Naive B cell (primary cell): ENCODE results near the gene NPAS4. TPM values are rescaled to one million over a fixed set of nuclear protein-coding genes. Genes with fewer than 3 reads are reported as not detected.
A peak's percentile ranks its signal among the peaks of the same experiment; 100 is the strongest.
"Not testable (repeated sequence)": the region's sequence is repeated elsewhere in the genome, so short reads cannot be mapped to it uniquely, and the experiment has no call there.

Experiments
- ATAC-seq, 2 donors: fragments of 150-1000 bp; cut with Tn5 transposase; 2 replicates each; pipeline ENCODE4 v1.10.0; 2021; ENCODE audit warnings: low read depth in 2 of 2, mild to moderate bottlenecking in 2 of 2, moderate library complexity in 2 of 2
- DNase-seq: peaks from one replicate; pipeline ENCODE4 v3.0.0; 2022
- H3K27ac Mint-ChIP-seq, 6 donors: one replicate each; pipeline ENCODE4 v1.8.0; 2020 to 2022; ENCODE audit warnings: mild to moderate bottlenecking in 6 of 6, mixed read lengths in 6 of 6, moderate library complexity in 5 of 6, inconsistent platforms in 2 of 6
- H3K27me3 Mint-ChIP-seq, 3 donors: one replicate each; pipeline ENCODE4 v1.8.0; 2021 to 2022; ENCODE audit warnings: mixed read lengths in 3 of 3, mild to moderate bottlenecking in 1 of 3
- H3K36me3 Mint-ChIP-seq, 2 donors: one replicate each; pipeline ENCODE4 v1.8.0; 2020 to 2022; ENCODE audit warnings: mixed read lengths in 2 of 2, inconsistent platforms in 1 of 2, mild to moderate bottlenecking in 1 of 2
- H3K4me1 Mint-ChIP-seq, 3 donors: one replicate each; pipeline ENCODE4 v1.8.0; 2020 to 2022; ENCODE audit warnings: mixed read lengths in 3 of 3, inconsistent platforms in 1 of 3, mild to moderate bottlenecking in 1 of 3, moderate library complexity in 1 of 3
- H3K4me3 Mint-ChIP-seq, 8 donors: one replicate each; pipeline ENCODE4 v1.8.0; 2020 to 2022; ENCODE audit warnings: mild to moderate bottlenecking in 8 of 8, mixed read lengths in 8 of 8, moderate library complexity in 8 of 8, inconsistent platforms in 2 of 8
- H3K9me3 Mint-ChIP-seq, 7 donors: one replicate each; pipeline ENCODE4 v1.8.0; 2020 to 2022; ENCODE audit warnings: mixed read lengths in 7 of 7, mild to moderate bottlenecking in 5 of 7, inconsistent platforms in 2 of 7, moderate library complexity in 1 of 7
- polyA plus RNA-seq, 6 donors: library from polyadenylated mRNA; unstranded; fragments of 300-500 nt; fragmentation: Illumina TruSeq; gene quantifications; one replicate each; pipeline ENCODE4 v1.2.3, GENCODE V29; 2021; ENCODE audit warnings: low read depth in 6 of 6

Gene NPAS4
- polyA plus RNA-seq, 6 donors from 2014 or later, result not detected

- H3K4me1 Mint-ChIP-seq, result peaks cover 3 to 19% (median 5%) of the 10 kb centered on the region in 3 donors
- peak overlapping the region in 3 of 8 donors; percentile 37 to 41 (median 38) for H3K4me3 Mint-ChIP-seq
- DNase-seq (peak; percentile 80), ATAC-seq (peak; percentile 58 to 68)
- H3K27me3 Mint-ChIP-seq, result peaks cover 31 to 32% (median 31%) of the 10 kb centered on the region in 3 donors
- peak overlapping the region in 4 of 6 donors; percentile 16 to 80 (median 58) for H3K27ac Mint-ChIP-seq
- peaks cover 0 to 20% of the 10 kb centered on the region in 2 donors for H3K36me3 Mint-ChIP-seq
- peaks cover 0 to 10% (median 2%) of the 10 kb centered on the region in 7 donors for H3K9me3 Mint-ChIP-seq
Observed at GRCh38 chr11:66421492-66422205, 814 bp downstream of the NPAS4 start.

GRCh38 chr11:66426314-66426713 is 5.5 kb downstream of the NPAS4 start:
- Mint-ChIP-seq H3K4me3 (no peak overlapping the region), H3K27me3 (peaks cover 0 to 5% (median 0%) of the 10 kb centered on the region in 3 donors), H3K27ac (no peak overlapping the region), H3K36me3 (peaks cover 0 to 3% of the 10 kb centered on the region in 2 donors), H3K9me3 (peaks cover 0 to 2% (median 0%) of the 10 kb centered on the region in 7 donors), H3K4me1 (peaks cover 0 to 7% (median 4%) of the 10 kb centered on the region in 3 donors)
- DNase-seq, result no peak
- no peak for ATAC-seq

- peaks cover 0 to 4% (median 0%) of the 10 kb centered on the region in 3 donors for H3K4me1 Mint-ChIP-seq
- no peak overlapping the region for H3K27ac Mint-ChIP-seq
- H3K4me3 Mint-ChIP-seq, result no peak overlapping the region
- H3K27me3 Mint-ChIP-seq, result no peaks in the 10 kb centered on the region
- peaks cover 0 to 9% of the 10 kb centered on the region in 2 donors for H3K36me3 Mint-ChIP-seq
- no peak for ATAC-seq
- H3K9me3 Mint-ChIP-seq, result no peaks in the 10 kb centered on the region
- no peak for DNase-seq
Observed at GRCh38 chr11:66428933-66429332, 8.1 kb downstream of the NPAS4 start.

DNA sequence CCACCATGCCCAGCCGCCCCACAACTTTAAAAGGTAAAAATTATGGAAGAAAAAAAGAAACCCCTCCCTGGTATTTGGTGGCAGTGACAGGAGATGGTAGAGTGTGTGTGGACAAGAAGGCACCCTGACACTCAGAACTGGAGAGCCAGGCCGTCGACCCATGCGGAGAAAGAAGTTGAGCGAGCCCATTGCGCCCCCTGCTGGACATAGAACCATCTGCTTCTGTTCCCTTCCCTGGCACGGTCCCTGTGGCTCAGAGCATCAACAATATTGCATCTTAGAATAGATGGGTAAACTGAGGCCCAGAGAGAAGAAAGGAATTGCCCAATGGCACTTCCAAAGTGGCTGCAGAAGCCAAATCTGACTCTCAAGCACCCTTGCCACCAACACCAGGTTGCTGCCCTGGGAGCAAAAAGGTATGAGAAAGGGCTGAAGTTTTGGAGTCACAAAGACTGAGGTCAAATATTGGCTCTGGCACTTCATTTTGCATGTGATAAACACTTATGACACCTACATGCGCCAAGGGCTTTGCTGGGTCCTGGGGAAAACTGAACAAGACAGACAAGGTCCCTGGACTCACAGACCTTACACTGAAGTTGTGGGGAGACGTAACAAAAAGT is 9.3 kb downstream of the NPAS4 start:
- Mint-ChIP-seq H3K9me3 (no peaks in the 10 kb centered on the region), H3K36me3 (peaks cover 3 to 11% of the 10 kb centered on the region in 2 donors), H3K4me1 (peaks cover 0 to 4% (median 0%) of the 10 kb centered on the region in 3 donors), H3K27me3 (no peaks in the 10 kb centered on the region), H3K27ac (no peak overlapping the region), H3K4me3 (peak overlapping the region in 1 of 8 donors; percentile 15)
- DNase-seq (peak; percentile 39), ATAC-seq (peak; percentile 71 to 75)

- DNase-seq, H3K4me1 Mint-ChIP-seq, H3K4me3 Mint-ChIP-seq, ATAC-seq, H3K27ac Mint-ChIP-seq, H3K27me3 Mint-ChIP-seq, H3K9me3 Mint-ChIP-seq: not testable (repeated sequence)
- peaks cover 8 to 19% of the 10 kb centered on the region in 2 donors for H3K36me3 Mint-ChIP-seq
Observed at GRCh38 chr11:66431287-66431686, 10.5 kb downstream of the NPAS4 start.

DNA sequence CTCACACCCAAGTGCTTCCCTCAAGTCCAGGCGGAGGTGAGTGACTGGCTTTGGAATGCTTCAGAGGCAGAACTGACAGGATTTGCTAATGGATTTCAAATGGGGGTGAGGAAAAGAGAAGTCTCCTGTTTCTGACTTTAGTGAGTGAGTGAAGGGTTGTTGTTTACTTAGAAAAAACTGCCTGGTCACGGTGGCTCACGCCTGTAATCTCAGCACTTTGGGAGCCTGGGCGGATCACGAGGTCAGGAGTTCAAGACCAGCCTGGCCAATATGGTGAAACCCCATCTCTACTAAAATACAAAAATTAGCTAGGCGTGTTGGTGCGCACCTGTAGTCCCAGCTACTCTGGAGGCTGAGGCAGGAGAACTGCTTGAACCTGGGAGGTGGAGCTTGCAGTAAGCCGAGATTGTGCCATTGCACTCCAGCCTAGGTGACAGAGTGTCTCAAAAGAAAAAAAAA is 11.1 kb downstream of the NPAS4 start:
- not testable (repeated sequence) for ATAC-seq, H3K4me1 Mint-ChIP-seq, H3K27ac Mint-ChIP-seq, DNase-seq, H3K4me3 Mint-ChIP-seq, H3K27me3 Mint-ChIP-seq, H3K9me3 Mint-ChIP-seq
- H3K36me3 Mint-ChIP-seq, result peaks cover 14 to 21% of the 10 kb centered on the region in 2 donors

- DNase-seq, result no peak
- ATAC-seq, result no peak
- Mint-ChIP-seq H3K36me3 (peaks cover 14 to 21% of the 10 kb centered on the region in 2 donors), H3K9me3 (no peaks in the 10 kb centered on the region), H3K4me3 (no peak overlapping the region), H3K4me1 (peaks cover 0 to 8% (median under 1%) of the 10 kb centered on the region in 3 donors), H3K27me3 (no peaks in the 10 kb centered on the region), H3K27ac (no peak overlapping the region)
Observed at GRCh38 chr11:66432597-66432996, 11.8 kb downstream of the NPAS4 start.

- H3K4me3 Mint-ChIP-seq, result peak overlapping the region; percentile 76 to 98 (median 93)
- peaks cover 0 to 8% (median 5%) of the 10 kb centered on the region in 7 donors for H3K9me3 Mint-ChIP-seq
- ATAC-seq (no peak), DNase-seq (no peak)
- peaks cover 15 to 16% of the 10 kb centered on the region in 2 donors for H3K36me3 Mint-ChIP-seq
- peaks cover 14 to 17% (median 15%) of the 10 kb centered on the region in 3 donors for H3K4me1 Mint-ChIP-seq
- peak overlapping the region in 4 of 6 donors; percentile 92 to 99 (median 98) for H3K27ac Mint-ChIP-seq
- no peaks in the 10 kb centered on the region for H3K27me3 Mint-ChIP-seq
Observed at GRCh38 chr11:66437979-66438503, 17.2 kb downstream of the NPAS4 start.

DNA sequence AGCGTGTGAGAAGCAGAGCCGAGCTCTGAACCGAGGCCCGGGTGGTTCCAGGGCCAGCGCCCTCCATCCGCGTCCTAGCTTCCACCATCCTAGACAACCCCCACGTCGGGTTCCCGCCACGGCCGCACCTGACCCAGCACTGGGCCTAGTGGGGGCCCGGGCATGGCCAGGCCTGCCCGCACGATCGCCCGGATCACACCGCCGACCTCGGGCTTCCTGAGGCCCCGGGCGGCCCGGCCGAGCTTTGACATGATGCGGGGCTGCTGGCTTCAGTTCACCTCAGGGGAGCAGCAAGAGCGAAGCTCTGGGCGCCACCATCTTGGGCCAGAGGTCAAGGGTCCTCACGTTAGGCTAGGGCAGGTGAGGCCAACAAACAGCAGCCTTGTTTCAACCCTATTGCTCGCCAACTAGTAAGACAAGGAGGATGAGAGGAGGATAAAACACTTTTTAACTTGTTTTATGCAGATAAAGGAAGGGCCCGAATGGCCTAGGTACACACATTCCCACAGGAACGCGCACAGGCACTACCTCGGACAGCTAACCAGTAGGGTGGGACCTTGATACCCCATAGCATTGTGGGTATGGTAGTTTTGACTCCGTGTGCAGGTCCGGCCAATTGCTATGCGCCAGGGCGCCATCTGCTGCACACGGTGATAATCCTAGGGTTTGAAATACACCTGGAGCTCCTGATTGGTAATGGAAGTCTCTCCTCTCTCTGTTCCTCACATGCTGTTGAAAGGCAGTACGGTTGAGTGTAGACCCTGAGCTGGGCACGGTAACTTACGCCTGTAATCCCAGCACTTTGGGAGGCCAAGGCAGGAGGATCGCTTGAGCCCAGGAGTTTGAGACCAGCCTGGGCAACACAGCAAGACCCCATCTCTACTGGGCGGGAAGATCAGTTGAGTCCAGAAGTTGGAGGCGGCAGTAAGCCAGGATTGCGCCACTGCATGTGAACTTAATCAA is 17.9 kb downstream of the NPAS4 start, which contains the start of gene MRPL11:
Gene MRPL11 (minus strand): TSS at position 345 of the 963 bp plus-strand sequence. CDS start 94 bp downstream, at position 251.
- Mint-ChIP-seq H3K4me1 (peaks cover 14 to 17% (median 15%) of the 10 kb centered on the region in 3 donors), H3K27ac (peak within 1 kb of the TSS; percentile 92 to 99 (median 98)), H3K4me3 (peak within 1 kb of the TSS; percentile 76 to 98 (median 93)), H3K9me3 (peaks cover 6 to 15% (median 12%) of the 10 kb centered on the region in 7 donors), H3K36me3 (peaks cover 20 to 23% of the 10 kb centered on the region in 2 donors), H3K27me3 (no peaks in the 10 kb centered on the region)
- ATAC-seq (peak; percentile 91 to 93), DNase-seq (peak; percentile 89)

GRCh38 chr11:66440101-66440939 is 19.5 kb downstream of the NPAS4 start:
- peaks cover 14 to 21% of the 10 kb centered on the region in 2 donors for H3K36me3 Mint-ChIP-seq

GRCh38 chr11:66440940-66441282 is 20.1 kb downstream of the NPAS4 start:
- H3K27me3 Mint-ChIP-seq, ATAC-seq, H3K27ac Mint-ChIP-seq, DNase-seq, H3K4me3 Mint-ChIP-seq: not testable (repeated sequence)
- Mint-ChIP-seq H3K4me1 (peaks cover 14 to 17% (median 15%) of the 10 kb centered on the region in 3 donors), H3K36me3 (peaks cover 13 to 20% of the 10 kb centered on the region in 2 donors), H3K9me3 (peaks cover 8 to 21% (median 14%) of the 10 kb centered on the region in 7 donors)

More at GRCh38 chr11:66440101-66440939, 19.5 kb downstream of the NPAS4 start:
- not testable (repeated sequence) for H3K4me3 Mint-ChIP-seq, H3K27ac Mint-ChIP-seq, DNase-seq, H3K27me3 Mint-ChIP-seq, ATAC-seq
- Mint-ChIP-seq H3K4me1 (peaks cover 14 to 17% (median 15%) of the 10 kb centered on the region in 3 donors), H3K9me3 (peaks cover 8 to 21% (median 14%) of the 10 kb centered on the region in 7 donors)

GRCh38 chr11:66443602-66444001 is 22.8 kb downstream of the NPAS4 start:
- DNase-seq (no peak), ATAC-seq (no peak)
- H3K4me1 Mint-ChIP-seq, result peaks cover 4 to 7% (median 6%) of the 10 kb centered on the region in 3 donors
- peaks cover 8 to 21% (median 14%) of the 10 kb centered on the region in 7 donors for H3K9me3 Mint-ChIP-seq
- no peak overlapping the region for H3K4me3 Mint-ChIP-seq
- no peak overlapping the region for H3K27ac Mint-ChIP-seq
- H3K27me3 Mint-ChIP-seq, result no peaks in the 10 kb centered on the region
- peaks cover 5 to 13% of the 10 kb centered on the region in 2 donors for H3K36me3 Mint-ChIP-seq
